Islet precursor cell (in vitro differentiated cells): Measurements from ENCODE around the gene GRIP2.
A peak's percentile ranks its signal among the peaks of the same experiment; 100 is the strongest.

Source experiments
- DNase-seq: peaks from one replicate; pipeline ENCODE4 v3.0.0-alpha.2; 2018

GRIP2 gene

DNA sequence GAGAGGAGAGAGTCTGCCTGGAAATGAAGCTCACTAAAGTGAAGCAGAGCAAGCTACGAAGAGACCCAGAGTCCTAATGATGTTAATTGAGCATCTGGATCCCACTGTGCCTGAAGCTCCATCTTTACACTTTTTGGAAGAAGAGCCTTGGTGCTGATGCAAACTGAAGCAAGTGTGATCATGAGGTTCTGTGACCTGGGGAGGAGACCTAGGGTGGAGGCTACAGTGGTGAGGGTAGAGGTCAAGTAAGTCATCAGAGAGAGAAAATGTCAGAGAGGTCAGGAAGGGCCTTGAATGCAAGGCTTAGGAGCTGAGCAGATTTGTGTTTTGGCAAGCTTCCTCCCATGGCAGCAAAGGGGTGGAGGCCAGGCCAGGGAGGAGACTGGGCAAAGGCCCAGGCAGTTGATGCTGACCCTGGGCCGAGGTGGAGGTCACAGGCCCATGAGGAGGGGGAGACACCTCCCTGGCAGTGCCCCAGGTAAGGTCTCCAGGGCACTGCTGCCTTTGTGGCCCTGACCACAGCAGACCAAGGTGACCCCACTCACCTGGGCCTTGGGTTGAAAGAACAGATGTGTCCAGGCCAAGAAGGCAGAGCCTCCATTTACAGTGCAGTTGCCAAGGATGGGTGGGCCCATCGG, 1.6 kb downstream of the GRIP2 start:
- DNase-seq = no peak

DNA sequence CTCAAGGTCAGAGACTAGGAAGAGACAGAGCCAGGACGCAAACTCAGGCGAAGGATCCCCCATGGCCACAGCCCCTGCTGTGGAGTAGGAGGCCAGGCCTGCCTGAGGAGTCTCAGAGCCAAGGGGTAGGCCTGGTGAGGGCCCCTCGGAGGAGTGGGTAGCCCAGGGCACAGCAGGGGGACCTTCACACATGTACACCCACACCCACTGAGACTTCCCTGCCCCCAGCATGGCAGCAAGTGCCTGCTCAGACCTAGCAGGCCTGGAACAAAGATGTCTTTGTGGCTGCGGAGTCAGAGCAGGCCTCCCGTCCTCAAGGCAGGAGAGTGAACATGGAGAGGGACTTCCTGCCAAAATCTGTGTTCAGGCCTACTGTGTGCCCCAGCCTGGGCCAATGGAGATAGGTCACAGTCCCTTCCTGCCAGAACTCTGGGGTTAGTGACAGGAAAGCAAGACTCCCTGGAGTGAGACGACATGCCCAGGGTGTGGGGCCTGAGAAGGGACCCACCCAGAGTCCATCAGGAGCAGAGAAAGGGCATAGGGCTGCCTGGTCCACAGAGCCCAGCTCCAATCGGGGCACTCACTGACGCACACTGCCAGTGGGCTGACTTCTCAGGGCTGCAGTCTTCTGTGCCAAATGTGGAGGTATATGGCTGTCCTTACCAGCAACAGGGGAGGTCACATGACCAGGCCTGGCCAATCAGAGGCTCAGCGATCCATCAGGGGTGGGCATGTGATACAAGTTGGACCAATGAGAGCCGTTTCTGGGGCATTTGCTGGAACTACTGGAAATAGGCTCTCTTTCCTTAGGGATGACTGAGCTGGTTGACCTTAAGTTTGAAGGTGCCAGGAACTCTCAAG, 2.3 kb downstream of the GRIP2 start:
- DNase-seq = peak; percentile 75

DNA sequence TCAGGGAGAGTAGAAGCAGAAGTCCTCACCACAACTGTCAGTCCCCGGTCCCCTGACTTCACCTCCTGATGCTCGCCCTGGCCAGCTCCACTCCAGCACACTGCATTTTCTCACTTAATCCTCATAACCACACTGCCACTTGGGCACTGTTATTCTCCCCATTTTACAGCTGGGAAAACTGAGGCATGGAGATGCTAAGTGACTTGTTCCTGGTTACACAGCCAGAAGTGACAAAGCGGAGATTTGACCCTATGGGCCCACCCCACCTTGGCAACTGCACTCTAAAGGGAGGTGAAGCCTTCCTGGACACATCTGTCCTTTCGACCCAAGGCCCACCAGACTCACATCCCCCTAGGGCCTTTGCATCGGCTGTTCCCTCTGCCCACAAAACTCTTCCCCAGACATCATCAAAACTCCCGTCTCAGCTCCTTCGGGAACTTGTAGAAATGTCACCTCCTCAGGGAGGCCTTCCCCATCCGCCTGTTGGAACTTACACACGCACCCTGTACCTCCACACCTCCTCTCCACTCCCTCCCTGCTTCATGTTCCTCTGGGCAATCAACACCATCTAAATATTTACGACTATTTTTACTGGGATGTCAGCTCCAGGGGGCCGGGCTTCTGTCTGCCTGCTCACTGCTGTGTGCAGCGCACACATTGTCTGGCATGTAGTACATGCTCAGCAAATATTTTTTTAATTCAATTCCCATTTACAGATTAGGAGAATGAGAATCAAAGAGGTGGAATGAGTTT, 3.1 kb downstream of the GRIP2 start:
- no peak for DNase-seq

DNA sequence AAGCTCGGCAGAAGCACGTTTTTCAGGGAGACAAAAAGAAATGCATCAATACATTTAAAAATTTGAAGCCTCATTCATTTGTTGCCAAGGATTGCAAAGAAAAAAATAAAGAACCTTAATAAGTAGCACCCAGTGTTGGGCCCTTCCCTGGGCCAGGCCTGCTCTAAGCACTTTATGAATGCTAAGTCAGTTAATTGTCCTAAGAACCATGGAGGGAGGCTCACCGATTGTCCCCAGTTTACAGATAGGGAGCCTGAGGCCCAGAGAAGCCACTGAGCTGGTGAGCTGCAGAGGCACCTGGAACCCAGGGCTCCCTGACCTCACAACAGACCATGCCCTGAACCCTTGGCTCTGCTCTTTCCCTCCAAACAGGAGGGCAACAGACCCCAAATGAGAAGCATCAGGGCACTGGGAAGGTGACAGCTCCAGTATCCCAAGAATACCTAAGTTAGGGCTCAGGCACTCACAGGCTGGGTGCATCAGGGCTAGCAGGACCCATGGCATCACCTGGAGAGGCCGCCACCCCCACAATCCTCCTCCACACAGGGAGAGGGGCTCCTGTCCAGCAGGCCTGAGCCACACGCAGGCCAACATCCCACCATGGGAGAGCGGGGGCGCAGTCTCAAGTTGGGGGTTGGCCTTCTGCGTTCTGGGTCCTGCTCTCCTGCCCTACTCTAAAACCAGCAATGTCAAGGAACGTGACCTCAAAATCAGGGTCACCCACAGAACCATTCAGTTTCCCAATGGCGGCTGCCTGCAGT, 3.9 kb downstream of the GRIP2 start:
- no peak for DNase-seq

DNA sequence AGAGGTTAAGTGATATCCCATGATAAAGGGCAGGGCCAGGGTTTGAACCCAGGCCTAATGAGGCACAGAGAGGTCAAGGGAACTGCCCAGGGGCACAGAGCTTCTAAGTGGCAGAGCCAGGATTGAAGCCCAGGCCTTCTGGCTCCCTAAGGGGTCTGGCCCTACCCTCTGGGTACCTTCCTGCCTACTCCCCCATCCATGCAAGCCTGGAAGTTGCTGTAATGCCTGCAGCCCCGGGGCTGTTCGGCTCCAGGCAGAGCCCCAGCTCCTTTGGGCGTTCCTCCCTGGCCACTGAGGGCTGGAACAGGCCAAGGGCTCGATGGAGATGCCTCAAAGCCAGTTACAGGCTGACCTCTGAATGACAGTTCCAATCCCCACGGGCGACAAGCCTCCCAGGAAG, 4.5 kb downstream of the GRIP2 start:
- no peak for DNase-seq

DNA sequence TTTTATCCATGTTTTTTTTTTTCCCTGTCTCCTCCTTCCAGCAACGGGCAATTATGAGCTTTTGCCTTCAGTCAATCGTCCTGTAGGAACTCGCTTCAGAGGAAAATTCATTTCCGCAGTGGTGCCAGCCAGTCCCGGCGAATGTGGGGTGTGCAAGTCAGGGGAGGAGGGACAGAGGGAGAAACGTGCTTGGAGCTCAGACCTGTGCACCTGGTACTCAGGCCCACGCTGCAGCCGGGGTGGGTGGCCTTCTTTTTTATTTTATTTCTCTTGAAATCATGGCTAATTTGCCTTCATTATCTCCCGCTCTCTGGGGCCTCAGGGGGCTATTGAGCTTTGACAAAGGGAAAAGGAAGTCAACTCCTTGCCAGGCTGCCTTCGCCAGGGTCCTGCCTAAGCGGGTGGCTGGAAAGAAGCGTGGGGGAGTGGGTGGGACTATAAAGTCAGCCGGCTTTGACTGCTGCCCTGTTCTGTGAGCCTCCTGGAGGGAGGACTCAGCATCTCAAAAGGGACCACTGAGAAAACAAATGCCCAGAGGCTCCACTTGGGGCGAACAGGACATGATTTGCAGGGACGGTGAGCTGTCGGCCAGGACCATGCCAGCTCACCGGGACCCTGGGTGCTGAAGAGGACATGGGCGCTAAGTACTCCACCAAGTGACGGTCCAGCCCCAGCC, 5.5 kb downstream of the GRIP2 start:
- no peak for DNase-seq

DNA sequence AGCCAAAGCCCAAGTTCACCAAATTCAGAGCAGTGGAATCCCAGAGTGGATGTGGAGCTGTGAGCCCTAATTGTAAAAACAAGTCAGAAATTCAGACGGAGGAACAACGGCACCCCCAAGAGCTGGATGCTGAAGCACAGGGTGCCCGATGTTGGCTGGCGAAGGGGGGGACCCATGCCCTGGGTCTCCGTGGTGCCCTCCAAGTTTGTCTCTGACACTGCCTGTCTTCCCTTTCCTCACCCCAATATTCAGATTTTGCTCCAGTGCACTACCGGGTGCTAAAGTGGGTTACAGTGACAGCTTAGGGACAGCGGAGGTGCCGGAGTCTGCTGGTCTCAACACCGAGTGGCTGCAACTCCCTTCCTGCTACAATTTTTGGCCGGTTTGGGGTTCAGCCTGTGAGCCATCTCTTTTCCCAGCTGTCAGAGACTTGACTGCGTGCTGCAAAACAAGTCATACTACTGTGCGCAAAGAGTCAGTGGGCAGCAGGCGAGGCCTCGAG, 6.6 kb downstream of the GRIP2 start:
- no peak for DNase-seq

DNA sequence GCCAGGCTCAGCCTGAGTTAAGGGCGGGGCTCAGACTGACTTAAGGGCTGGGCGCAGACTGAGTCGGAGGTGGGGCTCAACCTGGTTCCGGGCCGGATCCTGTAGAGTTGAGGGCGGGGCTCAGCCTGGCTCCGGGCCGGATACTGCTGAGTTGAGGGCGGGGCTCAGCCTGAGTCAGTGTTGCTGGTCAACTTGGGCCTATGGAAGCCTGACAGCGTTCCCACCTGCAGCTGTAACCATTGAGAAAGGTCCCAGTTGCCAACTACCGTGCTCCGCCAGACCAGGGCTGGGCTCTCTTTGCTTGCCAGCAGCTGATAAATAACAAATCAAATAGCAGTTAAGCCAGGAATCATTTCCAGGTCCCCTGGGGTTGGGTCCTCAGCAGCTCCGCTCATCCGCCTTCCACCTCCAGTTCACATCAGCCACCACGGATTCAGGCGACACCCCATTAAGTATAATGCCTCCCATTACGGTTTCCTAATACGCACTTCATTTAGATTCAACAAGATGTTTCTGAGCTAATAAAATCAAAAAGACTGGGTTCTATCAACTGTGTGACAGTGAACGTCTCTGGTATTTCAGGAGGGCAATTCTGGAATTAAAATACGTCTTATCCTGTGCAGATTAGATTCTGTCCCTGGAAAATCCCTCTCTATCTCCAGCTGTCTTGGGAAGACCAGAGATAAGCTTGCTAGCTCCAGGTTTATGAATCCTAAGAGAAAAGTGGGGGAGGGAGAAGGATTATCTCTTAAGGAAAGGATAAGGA, 7.3 kb downstream of the GRIP2 start:
- peak; percentile 81 for DNase-seq

DNA sequence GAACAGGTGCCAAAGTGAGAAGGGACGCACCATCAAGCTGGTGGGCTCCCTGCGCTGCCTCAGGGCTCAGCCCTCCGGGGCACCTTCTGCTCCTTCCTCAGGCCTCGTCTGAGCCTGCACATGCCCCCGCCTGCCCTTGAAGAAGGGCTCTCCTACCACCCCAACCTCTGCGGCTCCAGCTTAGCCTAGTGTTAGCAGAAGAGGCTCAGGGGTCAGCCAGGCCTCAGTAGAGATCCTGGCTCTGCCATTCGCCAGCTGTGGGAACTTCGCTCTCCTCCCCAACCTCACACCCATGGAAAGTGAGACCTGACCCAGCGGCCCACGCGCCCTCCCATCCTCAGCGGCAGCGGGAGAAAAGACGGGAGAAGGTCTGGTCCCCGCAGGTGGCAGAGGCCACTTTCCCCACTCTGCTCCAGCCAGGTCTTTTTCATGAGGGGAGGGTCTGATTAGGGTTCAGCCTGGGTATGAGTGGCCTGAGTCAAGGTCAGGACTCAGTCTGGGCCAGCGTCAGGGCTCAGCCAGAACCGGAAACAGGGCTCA, 8.2 kb downstream of the GRIP2 start:
- DNase-seq = no peak

DNA sequence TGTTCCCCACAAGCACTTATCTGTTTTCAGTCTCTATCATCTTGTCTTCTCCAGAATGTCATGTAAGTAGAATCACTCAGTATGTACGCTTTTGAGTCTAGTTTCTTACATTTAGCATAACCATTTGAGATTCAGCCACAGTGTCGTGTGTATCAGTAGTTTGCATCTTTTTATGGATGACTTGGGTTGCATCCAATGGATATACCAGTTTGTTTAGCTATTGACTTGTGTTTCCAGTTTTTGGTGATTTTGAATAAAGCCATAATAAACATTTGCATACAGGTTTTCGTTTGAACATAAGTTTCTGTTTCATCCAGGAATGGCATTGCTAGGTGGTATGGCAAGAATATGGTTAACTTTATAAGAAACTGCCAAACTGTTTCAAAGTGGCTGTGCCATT, 12.1 kb downstream of the GRIP2 start:
- DNase-seq = no peak

DNA sequence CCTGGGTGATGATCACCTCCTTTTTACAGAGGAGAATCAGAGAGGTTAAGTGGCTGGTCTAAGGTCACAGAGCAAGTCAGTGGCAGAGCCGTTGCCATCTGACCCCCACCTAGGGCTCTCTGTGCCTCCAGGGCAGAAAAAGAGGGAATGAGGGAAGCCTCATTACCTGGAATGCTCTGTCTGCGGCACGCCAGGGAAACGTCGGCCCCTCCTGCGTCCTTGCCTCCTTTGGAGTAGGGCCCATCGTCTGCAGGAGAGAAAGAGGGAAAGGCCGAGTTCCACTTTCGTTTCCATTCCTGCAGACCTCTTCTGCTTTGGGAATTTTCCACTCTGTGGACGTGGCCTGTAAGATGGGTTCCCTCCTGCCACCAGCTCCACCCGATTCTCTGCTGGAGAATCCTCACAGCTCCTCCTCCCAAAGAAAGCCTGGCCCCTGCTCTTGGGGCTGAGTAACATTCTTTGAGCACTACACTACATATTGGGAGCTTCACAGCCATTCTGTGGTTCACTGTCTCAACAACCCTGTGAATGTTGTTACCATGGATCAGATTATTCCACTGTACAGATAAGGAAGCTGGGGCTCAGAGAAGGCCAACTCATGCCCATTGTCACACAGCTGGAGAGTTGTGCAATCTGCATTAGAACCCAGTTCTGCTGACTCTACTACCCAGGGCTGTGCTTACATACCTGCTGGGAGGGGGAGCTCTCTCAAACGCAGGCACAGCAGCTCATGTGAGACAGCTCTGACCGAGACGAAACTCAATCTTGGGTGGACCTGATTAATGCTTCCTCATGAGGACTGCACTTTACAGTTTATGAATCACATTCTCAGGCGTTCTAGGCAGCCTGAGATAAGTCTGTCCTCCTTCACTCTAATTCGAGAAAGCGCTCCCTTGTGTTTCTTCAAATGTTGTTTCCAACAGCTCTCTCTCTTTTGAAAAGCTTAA, 14.2 kb downstream of the GRIP2 start:
- DNase-seq = peak; percentile 74

DNA sequence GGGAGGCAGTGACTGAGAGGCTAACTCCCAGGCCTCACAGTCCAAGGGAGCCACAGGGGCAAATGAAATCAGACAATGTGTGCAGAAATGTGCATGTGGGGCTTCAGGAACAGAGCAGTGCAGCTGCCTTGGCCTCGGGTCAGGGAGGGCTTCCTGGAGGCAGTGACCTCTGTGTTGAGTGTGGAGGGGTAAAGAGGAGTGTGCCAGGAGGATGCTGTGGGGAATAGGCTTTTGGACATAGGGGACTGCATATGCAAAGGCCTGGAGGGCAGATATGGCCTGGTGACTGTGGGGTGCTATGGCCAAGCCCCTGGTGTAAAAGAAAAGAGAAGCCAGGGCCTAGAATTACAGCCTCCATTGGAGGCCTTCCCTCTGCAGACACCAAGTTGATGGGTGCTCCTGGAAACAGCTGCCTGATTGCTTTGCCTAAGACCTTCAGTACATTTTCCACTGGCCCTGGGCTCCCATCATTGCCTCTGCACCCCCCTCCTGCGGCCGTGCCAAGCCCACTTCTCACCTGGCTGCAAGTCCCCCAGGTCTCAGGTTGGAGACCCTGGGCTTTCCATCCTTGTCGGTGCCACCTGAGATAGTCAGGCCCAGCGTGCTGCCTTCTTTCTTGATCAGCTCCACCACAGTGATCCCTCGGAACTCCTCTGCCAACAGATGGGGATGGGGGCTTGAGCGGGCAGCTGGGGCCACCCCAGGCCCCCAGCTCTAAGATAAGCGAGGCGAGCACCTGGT, 15.1 kb downstream of the GRIP2 start:
- DNase-seq = peak; percentile 47

DNA sequence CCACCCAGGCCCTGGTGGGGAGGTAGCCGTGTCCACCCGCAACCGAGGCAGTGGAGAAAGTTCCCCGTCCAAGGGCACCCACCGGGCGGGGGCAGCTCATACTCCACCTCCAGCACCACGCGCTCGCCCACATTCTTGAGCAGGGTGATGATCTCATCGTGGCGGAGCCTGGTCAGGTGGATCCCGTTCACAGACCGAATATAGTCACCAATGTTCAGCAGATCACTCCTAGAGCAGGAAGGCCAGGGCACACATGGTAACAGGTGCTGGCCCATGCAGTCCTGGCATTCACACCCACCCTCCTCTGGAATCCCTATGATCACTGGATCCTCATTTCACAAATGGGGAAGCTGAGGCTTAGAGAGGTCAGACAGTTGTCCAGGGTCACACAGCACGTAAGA, 15.8 kb downstream of the GRIP2 start:
- DNase-seq = peak; percentile 71

DNA sequence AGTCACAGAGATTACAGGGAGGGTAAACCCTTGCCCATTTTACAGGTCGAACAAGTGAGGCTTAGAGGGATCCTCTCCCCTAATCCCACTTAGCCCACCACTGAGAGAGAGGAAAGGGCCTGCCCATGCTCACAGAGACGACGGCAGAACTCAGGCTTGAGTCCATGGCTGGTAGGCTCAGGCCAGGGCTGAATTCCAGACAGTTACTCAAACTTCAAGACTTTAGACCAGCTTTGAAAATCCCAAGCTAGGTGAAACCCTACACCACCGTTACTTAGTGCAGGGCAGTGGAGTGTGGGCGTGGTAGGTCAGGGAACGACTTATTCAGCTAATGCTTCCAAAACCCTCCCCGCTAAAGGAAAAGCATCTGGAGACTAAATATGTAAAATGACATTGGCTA, 16.4 kb downstream of the GRIP2 start:
- DNase-seq = peak; percentile 65

DNA sequence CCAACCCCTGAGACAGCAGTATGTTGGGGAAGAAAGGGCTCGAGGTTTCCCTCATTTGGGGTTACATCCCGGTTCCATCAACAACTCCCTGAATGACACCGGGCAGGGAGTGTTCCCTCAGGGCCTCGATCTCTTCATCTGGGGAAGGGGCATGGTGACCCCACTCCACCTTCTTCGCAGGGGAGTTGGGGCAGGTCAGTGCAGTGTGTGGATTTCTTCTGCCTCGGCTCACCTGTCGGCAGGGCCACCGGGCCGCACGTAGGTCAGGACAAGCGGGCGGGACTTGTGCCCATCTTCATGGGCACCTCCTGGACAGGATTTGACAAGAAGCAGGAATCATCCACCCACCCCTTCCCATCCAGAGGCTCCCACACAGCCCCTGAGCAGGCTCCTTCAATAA, 17.4 kb downstream of the GRIP2 start:
- DNase-seq = peak; percentile 40

DNA sequence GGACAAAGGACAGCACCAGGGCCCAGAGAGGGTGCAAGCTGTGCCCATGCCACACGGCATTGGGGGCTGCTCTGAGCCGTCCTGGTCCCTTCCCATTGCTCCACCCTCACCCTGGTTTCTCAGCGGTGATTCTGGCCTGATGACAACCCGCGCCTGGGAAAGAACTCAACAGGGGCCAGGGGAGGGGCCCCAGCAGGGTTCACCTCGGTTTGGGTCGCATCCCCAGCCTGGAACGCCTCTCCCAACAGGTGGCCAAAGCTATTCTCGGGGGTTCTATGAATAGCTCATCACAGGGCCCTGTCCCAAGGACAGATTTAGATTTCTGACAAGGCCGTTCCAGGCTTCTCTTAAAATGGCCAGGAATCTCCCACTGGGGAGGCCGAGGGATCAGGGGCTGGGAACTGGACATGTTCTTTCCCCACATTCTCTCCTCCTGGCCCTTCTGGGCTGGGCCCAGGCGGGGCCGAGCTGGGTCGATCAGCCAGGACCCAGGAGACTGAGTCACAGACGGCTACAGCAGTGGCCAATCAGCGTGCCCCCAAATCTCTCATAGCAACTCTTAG, 17.9 kb downstream of the GRIP2 start:
- peak; percentile 38 for DNase-seq

DNA sequence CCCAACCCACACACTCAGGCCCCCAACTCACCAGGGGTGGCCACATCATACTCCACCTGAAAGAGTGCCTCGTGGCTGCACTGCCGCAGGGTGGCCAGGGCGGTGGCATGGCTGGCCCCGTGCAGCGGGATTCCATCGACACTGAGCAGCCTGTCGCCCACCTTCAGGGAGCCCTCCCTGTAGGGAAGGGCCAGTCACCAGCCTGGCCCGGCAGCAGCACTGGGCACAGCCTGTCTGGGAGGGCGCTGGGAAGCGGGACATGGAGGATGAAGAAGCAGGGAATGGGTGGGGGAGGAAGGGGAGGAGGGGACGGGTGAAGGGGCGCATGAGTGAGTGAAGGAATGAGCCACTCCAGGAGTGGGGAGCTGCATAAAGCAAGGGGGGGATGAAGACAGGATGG, 18.5 kb downstream of the GRIP2 start:
- peak; percentile 38 for DNase-seq

DNA sequence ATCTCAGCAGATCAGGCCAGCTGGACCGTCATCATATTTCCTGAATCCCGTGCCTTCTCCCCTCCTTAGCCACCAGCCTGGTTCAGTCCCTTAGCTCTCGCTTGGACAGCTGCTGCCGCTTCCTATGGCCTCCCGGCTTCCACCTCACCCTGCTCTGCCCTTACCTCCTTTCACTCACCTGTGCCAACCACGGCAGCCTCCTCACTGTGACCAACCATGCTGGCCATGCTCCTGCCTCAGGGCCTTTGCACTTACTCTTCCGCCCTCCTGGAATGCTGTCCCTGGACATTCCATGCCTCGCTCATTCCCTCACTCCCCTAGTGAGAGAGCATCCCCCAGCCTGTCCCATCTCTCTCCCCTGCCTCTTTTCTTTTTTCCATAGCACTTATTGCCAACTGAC, 19.2 kb downstream of the GRIP2 start:
- DNase-seq = peak; percentile 57

DNA sequence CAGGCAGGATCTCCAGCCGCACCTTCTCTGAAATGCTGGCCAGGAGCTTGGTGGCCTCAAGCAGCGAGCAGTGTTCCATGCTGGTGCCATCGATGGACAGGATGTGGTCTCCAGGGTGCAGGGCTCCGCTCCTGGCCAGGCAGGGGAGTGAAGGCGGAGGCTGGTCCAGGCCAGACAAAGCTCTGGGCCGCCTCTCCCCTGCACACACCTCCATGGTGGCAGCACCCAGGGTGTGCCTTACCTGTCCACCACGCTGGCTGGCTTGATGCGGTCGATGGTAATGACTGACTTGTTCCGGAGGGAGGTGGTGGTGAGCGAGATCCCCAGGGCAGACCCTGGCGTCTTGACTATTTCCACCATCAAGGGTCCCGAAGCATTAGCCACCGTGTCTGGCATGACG, 20.0 kb downstream of the GRIP2 start:
- peak; percentile 54 for DNase-seq
